Tibial nerve (tissue), 4 donors: ENCODE data around the gene RAX. TPM values are rescaled to one million over a fixed set of nuclear protein-coding genes. Genes with fewer than 3 reads are reported as not detected.
A peak's percentile ranks its signal among the peaks of the same experiment; 100 is the strongest.

Experiments used
- DNase-seq, 2 donors: peaks; one replicate each; pipeline ENCODE4 v3.0.0-alpha.2; 2019; ENCODE audit warnings: low spot score in 2 of 2
- H3K27ac ChIP-seq, 4 donors: fragments of 200-600 bp; sonication (generic) in 3 of 4; one replicate each; pipeline ENCODE4 v1.5.1; 2017 to 2019; ENCODE audit warnings: mild to moderate bottlenecking in 1 of 4
- H3K27me3 ChIP-seq, 2 donors: fragments of 200-600 bp; sonication (generic) in 1 of 2; one replicate each; pipeline versions ENCODE4 v1.5.1 to v1.6.0; 2017 to 2019
- H3K36me3 ChIP-seq, 3 donors: fragments of 200-600 bp; sonication (generic); one replicate each; pipeline ENCODE4 v1.5.1; 2018 to 2019
- H3K4me1 ChIP-seq, 4 donors: fragments of 200-600 bp; sonication (generic) in 3 of 4; one replicate each; pipeline ENCODE4 v1.5.1; 2017 to 2019
- H3K4me3 ChIP-seq, 4 donors: fragments of 200-600 bp; sonication (generic) in 3 of 4; one replicate each; pipeline ENCODE4 v1.5.1; 2017 to 2019; ENCODE audit warnings: mild to moderate bottlenecking in 1 of 4, moderate library complexity in 1 of 4
- H3K9me3 ChIP-seq, 4 donors: fragments of 200-600 bp; sonication (generic) in 3 of 4; one replicate each; pipeline ENCODE4 v1.5.1; 2017 to 2019
- EP300 ChIP-seq, 2 donors: sonication (generic); formaldehyde crosslinking; IDR thresholded peaks; one replicate each; pipeline ENCODE4 v1.6.1; 2017; ENCODE audit warnings: antibody characterized with exemption in 2 of 2, mild to moderate bottlenecking in 1 of 2
- POLR2A ChIP-seq, 2 donors: fragments of 450-650 bp; IDR thresholded peaks; one replicate each; pipeline ENCODE4 v1.6.1; 2017; ENCODE audit warnings: antibody characterized with exemption in 2 of 2, mild to moderate bottlenecking in 2 of 2, moderate library complexity in 2 of 2
- WGBS, 2 donors: methylation state at CpG; one replicate each; pipeline ENCODE4 v1.1.5; 2018; 5-methylcytosine and 5-hydroxymethylcytosine counted together
- total RNA-seq, 4 donors: library from RNA; depleted of rRNA; stranded (reverse); fragments of >200 nt; gene quantifications; one replicate each; pipeline ENCODE4 v1.1.0, GENCODE V29; 2016
- TF ChIP-seq, protein P1 (sequence below), 5 experiments: fragments of 200-600 bp in 3 of 5; fragments of 450-650 bp in 2 of 5; sonication (generic) in 3 of 5; IDR thresholded peaks; one replicate each; pipeline ENCODE4 v1.5.1; 2016 to 2019; ENCODE audit warnings: antibody characterized with exemption in 5 of 5, mild to moderate bottlenecking in 3 of 5, moderate library complexity in 2 of 5

The RAX gene
- total RNA-seq, 4 donors from 2014 or later, result not detected

DNA sequence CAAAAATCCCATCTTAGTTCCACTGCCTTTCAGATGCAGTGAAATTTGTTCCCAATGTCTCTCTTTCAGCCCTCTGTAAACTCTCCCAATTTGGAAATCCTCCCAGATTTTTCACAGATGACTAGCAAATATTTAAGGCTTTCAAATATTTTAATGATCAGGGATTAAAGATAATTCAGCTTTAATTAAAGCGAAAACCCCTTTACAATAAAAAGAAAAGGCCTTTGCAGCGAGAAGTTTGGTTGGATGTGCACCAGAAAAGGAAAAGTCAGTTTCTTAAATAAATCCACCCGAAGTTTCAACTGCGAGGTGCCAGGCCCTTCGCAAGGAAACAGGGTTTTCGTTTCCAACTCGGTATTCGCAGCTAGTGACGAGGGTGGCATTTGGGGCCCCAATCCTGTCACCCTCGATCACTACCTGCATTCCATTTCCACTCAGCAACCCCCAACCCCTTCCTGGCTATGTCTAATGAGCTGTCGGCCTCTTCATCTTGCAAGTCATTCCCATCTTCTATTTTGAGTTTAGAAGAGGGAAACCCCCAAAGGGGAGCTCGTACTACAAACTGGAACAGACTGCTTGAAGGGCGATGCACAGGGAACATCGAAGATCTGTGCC lies 1.5 kb downstream of the RAX start:
- TF ChIP-seq, protein P1, sequence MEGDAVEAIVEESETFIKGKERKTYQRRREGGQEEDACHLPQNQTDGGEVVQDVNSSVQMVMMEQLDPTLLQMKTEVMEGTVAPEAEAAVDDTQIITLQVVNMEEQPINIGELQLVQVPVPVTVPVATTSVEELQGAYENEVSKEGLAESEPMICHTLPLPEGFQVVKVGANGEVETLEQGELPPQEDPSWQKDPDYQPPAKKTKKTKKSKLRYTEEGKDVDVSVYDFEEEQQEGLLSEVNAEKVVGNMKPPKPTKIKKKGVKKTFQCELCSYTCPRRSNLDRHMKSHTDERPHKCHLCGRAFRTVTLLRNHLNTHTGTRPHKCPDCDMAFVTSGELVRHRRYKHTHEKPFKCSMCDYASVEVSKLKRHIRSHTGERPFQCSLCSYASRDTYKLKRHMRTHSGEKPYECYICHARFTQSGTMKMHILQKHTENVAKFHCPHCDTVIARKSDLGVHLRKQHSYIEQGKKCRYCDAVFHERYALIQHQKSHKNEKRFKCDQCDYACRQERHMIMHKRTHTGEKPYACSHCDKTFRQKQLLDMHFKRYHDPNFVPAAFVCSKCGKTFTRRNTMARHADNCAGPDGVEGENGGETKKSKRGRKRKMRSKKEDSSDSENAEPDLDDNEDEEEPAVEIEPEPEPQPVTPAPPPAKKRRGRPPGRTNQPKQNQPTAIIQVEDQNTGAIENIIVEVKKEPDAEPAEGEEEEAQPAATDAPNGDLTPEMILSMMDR (IDR thresholded peaks at IDR 0.05), result no peak
- TF ChIP-seq EP300 (IDR thresholded peaks at IDR 0.05), result no peak
- TF ChIP-seq POLR2A (IDR thresholded peaks at IDR 0.05), result no peak
- H3K4me3 ChIP-seq, result no peak overlapping the region
- no peak for DNase-seq
- no peaks in the 10 kb centered on the region for H3K9me3 ChIP-seq
- WGBS, 2 donors, result 28 to 32% methylated on average over 14 of the region's 14 CpGs
- H3K27ac ChIP-seq, result no peak overlapping the region
- no peaks in the 10 kb centered on the region for H3K36me3 ChIP-seq
- H3K27me3 ChIP-seq, result peaks cover 0 to 98% of the 10 kb centered on the region in 2 donors
- peaks cover 0 to 54% (median 14%) of the 10 kb centered on the region in 4 donors for H3K4me1 ChIP-seq

DNA sequence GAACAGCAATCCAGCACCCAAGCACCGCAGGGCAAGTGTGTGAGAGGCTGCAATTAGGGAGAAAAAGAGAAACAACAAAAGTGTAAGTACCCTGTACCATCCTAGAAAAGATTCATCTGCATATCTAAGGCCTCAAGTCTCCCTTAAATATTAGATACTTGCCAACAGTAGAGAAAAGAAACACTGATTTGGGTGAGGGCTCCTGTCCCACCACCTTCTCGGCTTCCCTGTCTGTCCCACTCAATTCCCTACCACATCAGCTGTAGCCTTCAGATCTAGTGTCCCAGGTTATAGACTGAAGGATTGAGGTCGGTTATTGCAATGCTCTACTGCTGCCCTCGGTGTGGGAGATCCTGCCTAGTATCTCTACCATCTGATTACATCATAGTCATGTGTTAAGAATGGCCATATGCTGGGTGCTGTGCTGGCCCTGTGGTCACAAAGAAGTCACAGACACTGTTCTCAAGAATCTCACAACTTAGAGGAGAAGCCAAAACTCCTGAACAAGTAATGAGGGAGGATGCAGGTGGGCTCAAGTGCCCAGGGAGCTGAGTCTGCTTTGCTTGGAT lies 2.5 kb downstream of the RAX start:
- no peaks in the 10 kb centered on the region for H3K36me3 ChIP-seq
- H3K27ac ChIP-seq, result no peak overlapping the region
- DNase-seq, result no peak
- no peak overlapping the region for H3K4me3 ChIP-seq
- WGBS, 2 donors, result 25 to 30% methylated on average over 4 of the region's 4 CpGs
- TF ChIP-seq POLR2A (IDR thresholded peaks at IDR 0.05) (no peak), EP300 (IDR thresholded peaks at IDR 0.05) (no peak)
- TF ChIP-seq, protein P1 (IDR thresholded peaks at IDR 0.05), result no peak
- H3K27me3 ChIP-seq, result peaks cover 0 to 98% of the 10 kb centered on the region in 2 donors
- H3K4me1 ChIP-seq, result peaks cover 0 to 54% (median 14%) of the 10 kb centered on the region in 4 donors
- no peaks in the 10 kb centered on the region for H3K9me3 ChIP-seq

DNA sequence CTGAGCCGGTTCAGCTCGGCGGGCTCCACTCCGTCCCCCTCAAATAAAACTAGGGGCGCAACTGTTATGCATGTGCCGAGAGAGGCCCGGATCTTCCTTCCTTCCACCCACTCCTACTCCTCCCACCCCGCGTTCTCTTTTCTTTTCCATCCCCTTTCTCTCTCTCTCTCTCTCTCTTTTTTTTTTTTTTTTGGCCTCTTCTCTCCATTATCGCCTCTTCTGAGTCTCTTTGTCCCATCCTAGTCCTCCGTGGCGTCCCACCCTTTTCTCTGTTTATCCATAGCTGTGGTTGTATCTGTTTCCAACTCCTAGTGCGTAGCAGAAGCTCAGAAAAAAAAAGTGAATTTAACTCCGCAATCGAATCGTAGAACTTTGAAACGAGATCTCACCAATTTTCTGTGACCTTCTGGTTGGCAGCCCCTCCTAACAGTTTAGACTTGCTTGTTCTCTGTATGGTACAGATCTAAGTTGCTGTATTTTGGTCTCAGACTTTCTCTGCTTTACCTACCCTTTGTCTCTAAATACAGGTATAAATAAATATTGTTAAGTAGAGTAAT lies 3.6 kb downstream of the RAX start:
- TF ChIP-seq, protein P1 (IDR thresholded peaks at IDR 0.05), result no peak
- TF ChIP-seq POLR2A (IDR thresholded peaks at IDR 0.05) (no peak), EP300 (IDR thresholded peaks at IDR 0.05) (no peak)
- 5 to 7% methylated on average over 17 of the region's 17 CpGs for WGBS, 2 donors

DNA sequence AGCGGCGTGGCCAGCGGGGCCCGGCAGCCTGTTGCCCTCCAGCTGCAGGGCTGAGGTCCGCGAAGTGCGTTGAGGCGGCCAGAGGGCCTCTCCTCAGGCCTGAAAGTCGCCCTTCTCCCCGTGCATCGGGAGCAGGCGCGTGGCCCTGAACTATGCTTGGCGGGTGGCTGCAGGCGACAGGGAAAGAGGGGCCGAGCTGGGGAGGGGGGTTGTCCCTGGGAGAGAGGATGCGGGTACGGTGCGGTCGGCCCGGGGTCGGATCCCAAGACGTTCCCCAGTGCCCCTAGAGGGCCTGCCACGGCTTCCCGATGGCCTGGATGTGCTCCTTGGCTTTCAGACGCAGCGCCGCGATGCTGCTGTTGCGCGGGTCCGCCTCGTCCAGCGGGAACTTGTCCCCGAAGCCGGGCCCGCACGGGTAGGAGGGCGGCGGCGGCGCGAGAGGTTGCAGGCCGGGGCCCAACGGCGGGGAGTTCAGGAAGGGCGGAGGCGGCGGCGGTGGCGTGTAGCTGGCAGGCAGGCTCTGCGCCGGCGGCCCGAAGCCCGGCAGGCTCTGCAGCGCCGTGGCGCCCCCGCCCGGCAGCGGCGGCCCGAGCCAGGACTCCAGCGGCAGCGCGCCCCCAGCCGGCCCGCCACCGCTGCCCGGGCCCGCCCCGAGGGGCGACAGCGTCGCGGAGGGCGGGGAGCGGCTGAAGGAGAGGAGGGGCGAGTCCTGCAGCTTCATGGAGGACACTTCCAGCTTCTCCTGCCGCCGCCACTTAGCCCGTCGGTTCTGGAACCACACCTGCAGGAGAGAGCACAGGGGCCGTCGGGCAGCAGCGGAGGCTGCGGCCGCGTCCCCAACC lies 4.3 kb downstream of the RAX start:
- Histone ChIP-seq H3K4me3 (peak overlapping the region in 1 of 4 donors; percentile 16), H3K36me3 (no peaks in the 10 kb centered on the region), H3K27me3 (peaks cover 0 to 98% of the 10 kb centered on the region in 2 donors), H3K9me3 (no peaks in the 10 kb centered on the region), H3K4me1 (peaks cover 0 to 64% (median 14%) of the 10 kb centered on the region in 4 donors), H3K27ac (no peak overlapping the region)
- 3 to 5% methylated on average over 65 to 86 of the region's 90 CpGs for WGBS, 2 donors
- TF ChIP-seq, protein P1 (IDR thresholded peaks at IDR 0.05), result no peak
- TF ChIP-seq EP300 (IDR thresholded peaks at IDR 0.05), result no peak
- TF ChIP-seq POLR2A (IDR thresholded peaks at IDR 0.05), result no peak
- no peak for DNase-seq

More for the DNA sequence above, 3.6 kb downstream of the RAX start:
- Histone ChIP-seq H3K36me3 (no peaks in the 10 kb centered on the region), H3K27ac (no peak overlapping the region), H3K4me3 (peak overlapping the region in 1 of 4 donors; percentile 16), H3K9me3 (no peaks in the 10 kb centered on the region), H3K27me3 (peaks cover 0 to 98% of the 10 kb centered on the region in 2 donors), H3K4me1 (peaks cover 0 to 66% (median 14%) of the 10 kb centered on the region in 4 donors)
- no peak for DNase-seq
